ENCODE measurements around the gene MT1M.

DNA sequence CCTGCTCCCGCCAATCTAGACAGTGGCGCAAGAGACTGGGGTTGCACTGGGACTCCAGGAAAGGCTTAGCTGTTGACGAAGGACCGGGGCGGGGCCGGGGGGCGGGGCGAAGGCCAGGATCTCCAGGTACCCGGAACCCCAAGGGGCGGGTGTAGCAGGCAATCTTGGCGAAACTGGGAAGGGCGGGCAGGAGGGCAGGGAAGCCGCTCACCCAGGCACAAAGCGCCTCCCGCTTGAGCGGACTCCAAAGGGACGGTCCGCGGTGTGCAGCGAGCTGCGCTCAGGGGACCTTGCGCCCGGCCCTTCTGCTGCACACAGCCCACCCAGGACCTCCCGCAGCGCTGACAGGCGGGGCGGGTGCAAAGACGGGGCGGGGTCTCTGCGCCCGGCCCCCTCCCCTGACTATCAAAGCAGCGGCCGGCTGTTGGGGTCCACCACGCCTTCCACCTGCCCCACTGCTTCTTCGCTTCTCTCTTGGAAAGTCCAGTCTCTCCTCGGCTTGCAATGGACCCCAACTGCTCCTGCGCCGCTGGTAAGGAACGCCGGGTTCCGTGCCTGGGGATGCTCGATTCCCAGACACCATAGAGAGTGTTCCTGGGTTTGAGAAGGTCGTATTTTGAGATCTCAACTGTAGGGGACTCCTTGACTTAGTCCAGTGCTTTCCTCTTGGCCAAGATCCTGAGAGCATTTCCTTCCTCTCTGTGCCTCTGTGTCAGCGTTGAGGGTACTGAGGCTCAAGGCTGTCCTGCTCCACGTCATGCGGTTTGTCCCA is 25.3 kb downstream of the MT1M start, which contains the start of gene MT1F:
- TF ChIP-seq REST (IDR thresholded peaks at IDR 0.05; ENCODE audit: insufficient read depth in 1 of 2, low read depth in 2 of 2, low read length in 1 of 2) (no peak), CTCF (IDR thresholded peaks at IDR 0.05) (no peak), POLR2AphosphoS5 (IDR thresholded peaks at IDR 0.05; ENCODE audit: low read depth, low read length) (no peak), SIN3A (IDR thresholded peaks at IDR 0.05; ENCODE audit: borderline replicate concordance, insufficient read depth, low read depth, low read length) (no peak)

Measured in Panc1 (cell line).